ENCODE measurements around the gene NCOA7. TPM values are rescaled to one million over a fixed set of nuclear protein-coding genes. Genes with fewer than 3 reads are reported as not detected.

The NCOA7 gene
- total and polyA plus RNA-seq, 3 donors from 2014 or later: 7.5 to 26.7 (median 18.9) TPM

- TF ChIP-seq CTCF (IDR thresholded peaks at IDR 0.05): no peak
- TF ChIP-seq POLR2A (IDR thresholded peaks at IDR 0.05): no peak
- 0 to 1% methylated on average over 3 of the region's 3 CpGs for WGBS, 2 donors
Observed at GRCh38 chr6:125781314-125781868, 9.4 kb upstream of the NCOA7 start.

GRCh38 chr6:125784365-125784764, 6.4 kb upstream of the NCOA7 start:
- DNase-seq: no peak
- 82 to 85% methylated on average over 2 of the region's 2 CpGs for WGBS, 2 donors
- Histone ChIP-seq H3K36me3 (ENCODE audit: low read depth, missing control alignments) (no peaks in the 10 kb centered on the region), H3K9me3 (no peaks in the 10 kb centered on the region), H3K27ac (no peak overlapping the region), H3K4me1 (peaks cover 11% of the 10 kb centered on the region), H3K27me3 (no peaks in the 10 kb centered on the region), H3K4me3 (no peak overlapping the region)
- intact Hi-C loops (cut with DNase I; ENCODE audit: low total_unique reads): no loop called here
- no peak for TF ChIP-seq POLR2A (IDR thresholded peaks at IDR 0.05)
- TF ChIP-seq CTCF (IDR thresholded peaks at IDR 0.05): no peak

More at GRCh38 chr6:125781314-125781868, 9.4 kb upstream of the NCOA7 start:
- Histone ChIP-seq H3K9me3 (no peaks in the 10 kb centered on the region), H3K36me3 (ENCODE audit: low read depth, missing control alignments) (no peaks in the 10 kb centered on the region), H3K27ac (peak overlapping the region; percentile 87 to 91), H3K4me3 (peak overlapping the region; percentile 67 to 72), H3K27me3 (no peaks in the 10 kb centered on the region), H3K4me1 (no peaks in the 10 kb centered on the region)
- intact Hi-C loops (cut with DNase I; ENCODE audit: low total_unique reads): no loop called here
- DNase-seq: no peak

- Histone ChIP-seq H3K4me1 (peaks cover 18% of the 10 kb centered on the region), H3K9me3 (no peaks in the 10 kb centered on the region), H3K27me3 (no peaks in the 10 kb centered on the region), H3K36me3 (ENCODE audit: low read depth, missing control alignments) (no peaks in the 10 kb centered on the region), H3K27ac (peak overlapping the region in 1 of 2 donors; percentile 98), H3K4me3 (no peak overlapping the region)
- WGBS, 2 donors: 11 to 18% methylated on average over 2 of the region's 2 CpGs
- intact Hi-C loops (cut with DNase I; ENCODE audit: low total_unique reads): no loop called here
- TF ChIP-seq CTCF (IDR thresholded peaks at IDR 0.05) (peak; percentile 18 to 34 (median 24)), POLR2A (IDR thresholded peaks at IDR 0.05) (no peak)
- DNase-seq: peak; percentile 67
Observed at GRCh38 chr6:125787791-125788190, 3.0 kb upstream of the NCOA7 start.

- peak overlapping the region; percentile 97 to 98 for H3K27ac ChIP-seq
- H3K4me3 ChIP-seq: no peak overlapping the region
- H3K36me3 ChIP-seq (ENCODE audit: low read depth, missing control alignments): no peaks in the 10 kb centered on the region
- WGBS, 2 donors: 15 to 21% methylated on average over 1 of the region's 1 CpG
- intact Hi-C loops (cut with DNase I; ENCODE audit: low total_unique reads): no loop called here
- peak; percentile 45 for DNase-seq
- no peaks in the 10 kb centered on the region for H3K27me3 ChIP-seq
- no peaks in the 10 kb centered on the region for H3K9me3 ChIP-seq
- no peak for TF ChIP-seq CTCF (IDR thresholded peaks at IDR 0.05)
- TF ChIP-seq POLR2A (IDR thresholded peaks at IDR 0.05): no peak
- H3K4me1 ChIP-seq: peaks cover 18% of the 10 kb centered on the region
Observed at GRCh38 chr6:125789167-125789566, 1.6 kb upstream of the NCOA7 start.

Data from testis (tissue), 3 donors.